ENCODE results near the gene VGLL1. TPM values are rescaled to one million over a fixed set of nuclear protein-coding genes. Genes with fewer than 3 reads are reported as not detected.

VGLL1 gene
- total RNA-seq, 1 experiment from 2014 or later: not detected

- BruUV-seq (replicated peaks): no TSS peak
- no peaks in the 10 kb centered on the region for H3K9me3 Mint-ChIP-seq (ENCODE audit: unreplicated experiment)
Measured at GRCh38 chrX:136549226-136549625, 17.2 kb downstream of the VGLL1 start.

GRCh38 chrX:136551410-136551809 lies 19.4 kb downstream of the VGLL1 start:
- DNase-seq (ENCODE audit: unreplicated experiment): no peak
- TF ChIP-seq, protein P1, sequence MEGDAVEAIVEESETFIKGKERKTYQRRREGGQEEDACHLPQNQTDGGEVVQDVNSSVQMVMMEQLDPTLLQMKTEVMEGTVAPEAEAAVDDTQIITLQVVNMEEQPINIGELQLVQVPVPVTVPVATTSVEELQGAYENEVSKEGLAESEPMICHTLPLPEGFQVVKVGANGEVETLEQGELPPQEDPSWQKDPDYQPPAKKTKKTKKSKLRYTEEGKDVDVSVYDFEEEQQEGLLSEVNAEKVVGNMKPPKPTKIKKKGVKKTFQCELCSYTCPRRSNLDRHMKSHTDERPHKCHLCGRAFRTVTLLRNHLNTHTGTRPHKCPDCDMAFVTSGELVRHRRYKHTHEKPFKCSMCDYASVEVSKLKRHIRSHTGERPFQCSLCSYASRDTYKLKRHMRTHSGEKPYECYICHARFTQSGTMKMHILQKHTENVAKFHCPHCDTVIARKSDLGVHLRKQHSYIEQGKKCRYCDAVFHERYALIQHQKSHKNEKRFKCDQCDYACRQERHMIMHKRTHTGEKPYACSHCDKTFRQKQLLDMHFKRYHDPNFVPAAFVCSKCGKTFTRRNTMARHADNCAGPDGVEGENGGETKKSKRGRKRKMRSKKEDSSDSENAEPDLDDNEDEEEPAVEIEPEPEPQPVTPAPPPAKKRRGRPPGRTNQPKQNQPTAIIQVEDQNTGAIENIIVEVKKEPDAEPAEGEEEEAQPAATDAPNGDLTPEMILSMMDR (IDR thresholded peaks at IDR 0.05; ENCODE audit: unreplicated experiment): no peak
- no peaks in the 10 kb centered on the region for H3K36me3 Mint-ChIP-seq (ENCODE audit: insufficient read depth, unreplicated experiment)
- H3K27ac Mint-ChIP-seq (ENCODE audit: low read depth, unreplicated experiment): no peak overlapping the region
- BruUV-seq (replicated peaks): no TSS peak
- H3K4me3 Mint-ChIP-seq (ENCODE audit: unreplicated experiment): no peak overlapping the region
- intact Hi-C loops (cut with micrococcal nuclease): no loop called here
- no peaks in the 10 kb centered on the region for H3K4me1 Mint-ChIP-seq (ENCODE audit: insufficient read depth, unreplicated experiment)
- H3K9me3 Mint-ChIP-seq (ENCODE audit: unreplicated experiment): no peaks in the 10 kb centered on the region
- H3K27me3 Mint-ChIP-seq (ENCODE audit: insufficient read depth, unreplicated experiment): peaks cover 27% of the 10 kb centered on the region
- ChIA-PET CTCF (no interaction called here), POLR2A (no interaction called here)

More at GRCh38 chrX:136549226-136549625, 17.2 kb downstream of the VGLL1 start:
- intact Hi-C loops (cut with micrococcal nuclease): no loop called here
- no peaks in the 10 kb centered on the region for H3K4me1 Mint-ChIP-seq (ENCODE audit: insufficient read depth, unreplicated experiment)
- TF ChIP-seq, protein P1 (IDR thresholded peaks at IDR 0.05; ENCODE audit: unreplicated experiment): no peak
- no peak overlapping the region for H3K27ac Mint-ChIP-seq (ENCODE audit: low read depth, unreplicated experiment)
- no peak overlapping the region for H3K4me3 Mint-ChIP-seq (ENCODE audit: unreplicated experiment)
- no peaks in the 10 kb centered on the region for H3K36me3 Mint-ChIP-seq (ENCODE audit: insufficient read depth, unreplicated experiment)
- no peak for DNase-seq (ENCODE audit: unreplicated experiment)
- H3K27me3 Mint-ChIP-seq (ENCODE audit: insufficient read depth, unreplicated experiment): peaks cover 44% of the 10 kb centered on the region
- ChIA-PET CTCF (no interaction called here), POLR2A (no interaction called here)

GRCh38 chrX:136555694-136556093 lies 23.7 kb downstream of the VGLL1 start:
- Mint-ChIP-seq H3K36me3 (ENCODE audit: insufficient read depth, unreplicated experiment) (no peaks in the 10 kb centered on the region), H3K27me3 (ENCODE audit: insufficient read depth, unreplicated experiment) (peaks cover 19% of the 10 kb centered on the region), H3K4me1 (ENCODE audit: insufficient read depth, unreplicated experiment) (no peaks in the 10 kb centered on the region), H3K27ac (ENCODE audit: low read depth, unreplicated experiment) (no peak overlapping the region), H3K4me3 (ENCODE audit: unreplicated experiment) (no peak overlapping the region), H3K9me3 (ENCODE audit: unreplicated experiment) (no peaks in the 10 kb centered on the region)
- POLR2A ChIA-PET: interaction anchor here (0.6 kb wide), 2 partner anchors 16 to 128 kb away, joined by 3 to 4 read pairs; no protein-coding TSS in a partner anchor
- CTCF ChIA-PET: interaction anchor here (0.8 to 0.9 kb wide), 2 partner anchors 21 to 22 kb away, joined by 3 read pairs; no protein-coding TSS in a partner anchor
- no peak for DNase-seq (ENCODE audit: unreplicated experiment)
- TF ChIP-seq, protein P1 (IDR thresholded peaks at IDR 0.05; ENCODE audit: unreplicated experiment): no peak
- intact Hi-C loops (cut with micrococcal nuclease): no loop called here
- no TSS peak for BruUV-seq (replicated peaks)

DNA sequence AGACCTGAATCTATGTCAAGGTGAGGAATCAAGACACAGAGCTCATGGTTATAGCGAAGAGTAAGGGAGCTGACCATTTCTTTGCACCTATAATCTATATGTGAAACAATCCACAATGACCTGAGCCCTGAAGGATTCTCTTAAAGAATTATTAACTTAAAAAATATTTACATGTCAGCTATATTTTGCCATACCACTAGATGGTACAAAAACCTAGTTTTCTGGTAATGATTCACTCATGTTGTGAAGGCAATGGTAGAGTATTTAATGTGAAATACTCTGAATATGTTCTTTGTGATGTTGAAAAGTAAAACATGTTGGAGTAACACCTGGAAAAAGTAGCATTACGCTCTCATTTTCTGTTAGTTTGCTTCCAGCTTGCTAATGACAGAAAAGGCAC lies 40.0 kb downstream of the VGLL1 start:
- peak; percentile 6 for DNase-seq (ENCODE audit: unreplicated experiment)

More for the DNA sequence above, 40.0 kb downstream of the VGLL1 start:
- H3K27me3 Mint-ChIP-seq (ENCODE audit: insufficient read depth, unreplicated experiment): peaks cover 22% of the 10 kb centered on the region
- CTCF ChIA-PET: interaction anchor here (0.6 to 1.5 kb wide), 5 partner anchors 31 to 1607 kb away, joined by 3 to 4 read pairs (median 3); no protein-coding TSS in a partner anchor
- POLR2A ChIA-PET: interaction anchor here (0.7 to 0.9 kb wide), 2 partner anchors 12 to 16 kb away, joined by 4 read pairs; no protein-coding TSS in a partner anchor
- TF ChIP-seq, protein P1 (IDR thresholded peaks at IDR 0.05; ENCODE audit: unreplicated experiment): no peak
- intact Hi-C loops (cut with micrococcal nuclease): no loop called here
- no peaks in the 10 kb centered on the region for H3K4me1 Mint-ChIP-seq (ENCODE audit: insufficient read depth, unreplicated experiment)
- H3K27ac Mint-ChIP-seq (ENCODE audit: low read depth, unreplicated experiment): no peak overlapping the region
- no peaks in the 10 kb centered on the region for H3K9me3 Mint-ChIP-seq (ENCODE audit: unreplicated experiment)
- no peaks in the 10 kb centered on the region for H3K36me3 Mint-ChIP-seq (ENCODE audit: insufficient read depth, unreplicated experiment)
- H3K4me3 Mint-ChIP-seq (ENCODE audit: unreplicated experiment): no peak overlapping the region
- BruUV-seq (replicated peaks): no TSS peak
